Measurements from ENCODE around the gene NCOR1.

- TF ChIP-seq CTCF (IDR thresholded peaks at IDR 0.05; ENCODE audit: low read depth, low read length, poor library complexity, severe bottlenecking) (no peak), EZH2phosphoT487 (IDR thresholded peaks at IDR 0.05; ENCODE audit: borderline replicate concordance, low read length) (no peak)
Observed at GRCh38 chr17:16197276-16197675, 18.1 kb downstream of the NCOR1 start.
